ENCODE results near the gene HNRNPAB.

HNRNPAB gene

DNA sequence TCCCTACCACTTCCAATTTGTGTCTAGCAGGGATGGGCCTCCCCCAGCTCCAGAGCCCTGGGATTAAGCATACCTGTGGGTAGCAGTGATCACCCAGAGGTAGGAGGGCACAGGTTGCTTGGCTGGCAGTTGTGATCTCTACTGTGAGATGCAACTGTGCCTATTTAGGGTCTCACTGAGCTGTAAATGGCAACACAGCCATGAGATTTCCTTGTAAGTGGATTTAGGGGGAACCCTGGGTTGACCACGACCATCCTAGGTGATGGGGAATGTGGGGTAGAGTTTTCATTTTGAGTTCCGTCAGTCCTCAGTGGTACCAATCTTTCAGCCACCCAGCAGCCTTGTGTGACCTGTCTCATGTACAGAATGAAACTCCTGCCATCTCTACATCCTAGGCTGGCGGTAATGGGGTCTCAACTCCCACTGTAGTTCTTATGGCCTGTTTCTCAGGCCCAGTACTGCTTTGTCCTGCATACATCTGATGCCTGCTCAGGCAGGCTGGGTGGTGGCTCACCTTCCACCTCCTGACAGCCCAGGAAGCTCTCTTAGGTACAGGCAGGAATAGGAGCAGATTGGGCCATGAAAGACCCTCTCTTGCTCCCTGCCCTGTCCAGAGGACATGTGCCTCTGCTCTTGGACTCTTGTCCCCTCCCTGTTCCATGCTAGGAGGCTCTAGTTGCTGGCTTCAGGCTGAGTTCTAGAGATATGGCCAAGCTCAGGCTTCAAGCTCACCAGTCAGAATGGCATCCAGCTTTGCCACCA lies 8.1 kb downstream of the HNRNPAB start:
- no peaks in the 10 kb centered on the region for H3K9me3 Mint-ChIP-seq
- ATAC-seq (ENCODE audit: low read depth), result no peak
- H3K4me3 Mint-ChIP-seq, result no peak overlapping the region
- H3K27ac Mint-ChIP-seq, result no peak overlapping the region
- H3K4me1 Mint-ChIP-seq, result peaks cover 29% of the 10 kb centered on the region
- peaks cover 36% of the 10 kb centered on the region for H3K36me3 Mint-ChIP-seq
- H3K27me3 Mint-ChIP-seq, result no peaks in the 10 kb centered on the region
- DNase-seq (ENCODE audit: low spot score in 2 of 2), result no peak

DNA sequence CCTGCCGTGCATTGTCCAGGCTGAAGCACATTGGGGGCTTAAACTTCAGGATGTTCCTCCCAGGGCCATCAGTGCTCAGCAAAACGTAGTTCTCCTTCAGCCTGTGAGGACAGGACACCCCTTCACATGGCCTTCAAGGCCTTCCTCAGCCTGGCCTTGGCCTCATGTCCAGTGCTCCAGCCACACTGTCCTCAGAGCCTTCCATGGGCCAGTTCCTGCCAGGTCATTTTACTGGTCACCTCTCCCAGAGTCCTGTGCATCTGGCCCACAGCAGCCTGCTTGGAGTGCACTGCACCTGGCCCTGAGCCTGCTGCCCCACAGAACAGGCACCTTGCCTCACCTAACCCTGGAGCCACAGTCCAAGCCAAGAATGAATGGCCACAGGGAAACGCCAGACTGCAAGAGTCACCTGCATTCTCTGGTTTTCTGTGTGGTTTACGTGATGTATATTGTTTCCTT lies 8.7 kb downstream of the HNRNPAB start:
- no peak overlapping the region for H3K27ac Mint-ChIP-seq
- no peaks in the 10 kb centered on the region for H3K9me3 Mint-ChIP-seq
- no peak for ATAC-seq (ENCODE audit: low read depth)
- H3K4me1 Mint-ChIP-seq, result peaks cover 25% of the 10 kb centered on the region
- no peak for DNase-seq (ENCODE audit: low spot score in 2 of 2)
- peaks cover 34% of the 10 kb centered on the region for H3K36me3 Mint-ChIP-seq
- no peak overlapping the region for H3K4me3 Mint-ChIP-seq
- no peaks in the 10 kb centered on the region for H3K27me3 Mint-ChIP-seq

DNA sequence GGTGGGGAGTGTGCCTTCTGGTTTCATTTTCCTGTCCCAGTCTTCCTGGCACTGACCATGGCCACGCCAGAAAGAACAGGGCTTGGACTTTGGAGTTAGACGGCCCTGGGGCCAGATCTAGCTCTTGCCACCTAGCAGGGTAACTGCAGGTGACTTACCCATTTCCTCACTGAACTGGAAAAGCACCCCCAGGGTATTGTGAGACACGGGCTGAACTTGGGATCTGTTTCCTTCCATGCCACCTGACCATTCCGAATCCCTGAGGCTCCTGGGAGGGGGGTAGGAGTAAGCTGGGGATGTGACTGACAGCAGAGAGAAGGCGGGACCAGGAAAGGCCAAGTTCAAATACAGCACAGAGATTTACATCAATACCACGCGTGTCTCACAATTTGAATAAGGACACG lies 9.4 kb downstream of the HNRNPAB start:
- no peak overlapping the region for H3K27ac Mint-ChIP-seq
- H3K4me3 Mint-ChIP-seq, result no peak overlapping the region
- peaks cover 21% of the 10 kb centered on the region for H3K4me1 Mint-ChIP-seq
- H3K27me3 Mint-ChIP-seq, result no peaks in the 10 kb centered on the region
- DNase-seq (ENCODE audit: low spot score in 2 of 2) (no peak), ATAC-seq (ENCODE audit: low read depth) (no peak)
- H3K9me3 Mint-ChIP-seq, result no peaks in the 10 kb centered on the region
- peaks cover 30% of the 10 kb centered on the region for H3K36me3 Mint-ChIP-seq

DNA sequence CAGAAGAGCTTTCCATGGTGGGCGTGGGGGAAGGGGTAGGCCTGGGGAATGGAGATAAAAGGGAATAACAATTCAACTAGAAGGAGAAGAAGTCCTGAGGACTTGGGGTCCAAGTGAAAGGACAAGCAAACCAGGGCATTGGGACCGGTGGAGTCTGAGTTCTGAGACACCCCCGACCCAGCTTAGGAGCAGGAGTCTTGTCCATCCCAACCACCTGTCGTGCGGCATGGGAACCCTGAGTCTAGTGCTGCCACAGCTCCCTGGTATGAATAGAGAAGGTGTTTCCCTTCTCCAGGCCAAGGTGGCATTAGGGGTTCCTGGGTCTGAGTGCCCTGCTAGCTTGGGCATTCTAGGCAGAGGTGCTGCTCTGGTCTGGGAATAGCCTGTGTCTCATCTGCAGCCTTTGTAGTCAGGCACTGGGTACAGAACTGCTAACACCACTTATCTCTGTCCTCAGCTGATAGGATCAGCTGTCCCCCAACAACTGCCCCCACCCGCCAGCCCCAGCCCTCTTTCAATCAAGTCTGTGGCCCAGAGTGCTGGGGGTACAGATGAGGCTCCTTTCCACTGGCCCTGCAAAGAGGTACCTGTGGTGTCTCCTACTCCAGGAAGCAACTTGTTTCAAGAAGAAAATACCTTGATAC lies 9.9 kb downstream of the HNRNPAB start:
- no peak for DNase-seq (ENCODE audit: low spot score in 2 of 2)
- Mint-ChIP-seq H3K9me3 (no peaks in the 10 kb centered on the region), H3K27ac (no peak overlapping the region), H3K4me3 (no peak overlapping the region), H3K4me1 (peaks cover 19% of the 10 kb centered on the region), H3K36me3 (peaks cover 27% of the 10 kb centered on the region), H3K27me3 (no peaks in the 10 kb centered on the region)
- no peak for ATAC-seq (ENCODE audit: low read depth)

DNA sequence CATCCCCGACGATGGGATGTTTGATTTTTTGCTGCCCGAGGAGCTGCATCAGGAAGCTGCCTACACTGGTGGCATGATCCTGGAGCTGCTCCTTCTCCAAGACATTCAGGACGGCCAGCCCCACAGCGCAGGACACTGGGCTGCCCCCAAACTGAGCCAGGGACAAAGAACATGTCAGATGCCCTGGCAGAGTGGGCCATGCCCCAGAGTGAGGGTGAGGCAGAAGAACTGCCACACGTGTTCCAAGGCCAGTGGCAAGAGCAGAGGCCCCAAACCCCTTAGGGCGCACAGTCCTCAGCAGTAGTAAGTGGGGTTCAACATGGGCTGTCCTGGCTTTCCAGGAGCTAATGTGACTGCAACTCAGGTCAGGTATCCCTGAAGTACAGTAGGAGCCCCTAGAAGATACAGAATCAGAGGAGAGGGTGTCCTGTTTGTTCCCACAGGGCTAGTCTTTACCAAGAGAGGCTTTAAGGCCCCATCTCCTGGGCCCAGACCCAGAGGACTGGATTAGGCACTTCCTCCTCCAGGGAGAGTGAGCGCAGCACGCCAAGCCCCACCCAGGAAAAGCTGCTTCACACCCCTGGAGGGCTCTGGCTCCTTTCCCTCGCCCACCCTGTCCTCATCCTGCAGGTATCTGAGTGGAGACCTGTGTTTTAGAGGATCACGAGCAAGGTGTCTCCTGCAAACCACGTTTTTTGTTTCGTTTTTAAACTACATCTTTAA lies 11.1 kb downstream of the HNRNPAB start:
- peak overlapping the region; percentile 40 for H3K27ac Mint-ChIP-seq
- peaks cover 15% of the 10 kb centered on the region for H3K4me1 Mint-ChIP-seq
- H3K4me3 Mint-ChIP-seq, result no peak overlapping the region
- no peaks in the 10 kb centered on the region for H3K9me3 Mint-ChIP-seq
- ATAC-seq (ENCODE audit: low read depth) (no peak), DNase-seq (ENCODE audit: low spot score in 2 of 2) (no peak)
- H3K27me3 Mint-ChIP-seq, result no peaks in the 10 kb centered on the region
- peaks cover 18% of the 10 kb centered on the region for H3K36me3 Mint-ChIP-seq

DNA sequence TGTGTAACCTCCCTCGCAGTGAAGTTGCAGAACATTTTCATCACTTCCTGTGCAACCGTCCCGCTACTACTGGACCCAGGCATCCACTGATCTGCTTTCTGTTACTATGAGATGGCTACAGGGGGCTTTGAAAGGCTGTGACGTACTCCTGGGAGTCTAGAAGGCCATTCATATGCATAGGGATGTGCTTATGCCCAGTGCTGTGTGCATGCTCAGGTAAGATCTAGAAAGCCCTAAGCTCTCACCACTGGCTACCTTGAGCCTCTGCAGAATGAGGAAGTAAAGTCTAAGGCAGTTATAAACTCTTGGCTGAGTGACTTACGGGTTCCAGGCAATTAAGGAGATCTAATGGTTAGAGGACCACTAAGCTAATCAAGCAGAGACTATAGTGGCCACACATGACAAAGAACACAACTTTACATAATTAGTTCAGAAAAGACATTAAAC lies 11.8 kb downstream of the HNRNPAB start:
- Mint-ChIP-seq H3K4me3 (no peak overlapping the region), H3K4me1 (peaks cover 15% of the 10 kb centered on the region), H3K27ac (peak overlapping the region; percentile 40), H3K27me3 (no peaks in the 10 kb centered on the region), H3K36me3 (peaks cover 18% of the 10 kb centered on the region), H3K9me3 (no peaks in the 10 kb centered on the region)
- ATAC-seq (ENCODE audit: low read depth) (peak; percentile 73), DNase-seq (ENCODE audit: low spot score in 2 of 2) (no peak)

DNA sequence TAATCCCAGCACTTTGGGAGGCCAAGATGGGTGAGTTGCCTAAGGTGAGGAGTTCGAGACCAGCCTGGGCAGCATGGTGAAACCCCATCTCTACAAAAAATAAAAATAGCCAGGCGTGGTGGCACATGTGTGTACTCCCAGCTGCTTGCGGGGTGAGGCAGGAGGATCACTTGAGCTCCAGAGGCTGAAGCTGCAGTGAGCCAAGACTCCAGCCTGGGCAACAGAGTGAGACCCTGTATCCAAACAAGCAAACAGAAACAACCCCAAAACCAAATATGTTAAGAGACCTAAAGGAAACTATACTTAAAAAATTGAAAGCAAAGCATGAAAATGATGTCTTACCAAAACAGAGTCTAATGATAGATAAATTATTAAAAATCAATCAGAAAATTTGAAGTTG lies 12.4 kb downstream of the HNRNPAB start:
- no peak overlapping the region for H3K4me3 Mint-ChIP-seq
- H3K27ac Mint-ChIP-seq, result no peak overlapping the region
- no peaks in the 10 kb centered on the region for H3K9me3 Mint-ChIP-seq
- DNase-seq (ENCODE audit: low spot score in 2 of 2) (no peak), ATAC-seq (ENCODE audit: low read depth) (no peak)
- H3K27me3 Mint-ChIP-seq, result no peaks in the 10 kb centered on the region
- H3K36me3 Mint-ChIP-seq, result peaks cover 21% of the 10 kb centered on the region
- peaks cover 20% of the 10 kb centered on the region for H3K4me1 Mint-ChIP-seq

DNA sequence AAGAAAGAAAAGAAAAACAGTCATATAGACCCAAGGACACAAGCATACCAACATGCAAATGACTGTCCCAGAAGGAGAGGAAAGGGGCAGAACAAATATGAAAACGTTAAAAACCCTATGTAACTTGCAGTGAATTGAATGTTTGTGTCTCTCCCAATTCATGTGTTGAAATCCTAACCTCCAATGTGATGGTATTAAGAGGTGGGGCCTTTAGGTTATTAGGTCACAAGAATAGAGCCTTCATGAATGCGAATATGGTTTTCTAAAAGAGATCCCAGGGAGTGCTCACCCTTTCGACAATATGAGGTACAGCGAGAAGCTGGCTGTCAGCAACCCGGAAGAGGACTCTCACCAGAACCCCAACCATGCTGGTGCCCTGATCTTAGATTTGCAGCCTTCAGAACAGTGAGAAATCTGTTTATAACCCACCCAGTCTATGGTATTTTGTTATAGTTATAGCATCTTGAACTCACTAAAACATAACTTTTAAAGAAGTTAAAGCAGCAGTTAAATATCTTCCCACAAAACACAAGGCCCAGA lies 14.0 kb downstream of the HNRNPAB start:
- H3K4me3 Mint-ChIP-seq, result no peak overlapping the region
- no peak overlapping the region for H3K27ac Mint-ChIP-seq
- H3K4me1 Mint-ChIP-seq, result peaks cover 24% of the 10 kb centered on the region
- H3K36me3 Mint-ChIP-seq, result peaks cover 24% of the 10 kb centered on the region
- no peak for DNase-seq (ENCODE audit: low spot score in 2 of 2)
- H3K9me3 Mint-ChIP-seq, result no peaks in the 10 kb centered on the region
- no peak for ATAC-seq (ENCODE audit: low read depth)
- no peaks in the 10 kb centered on the region for H3K27me3 Mint-ChIP-seq

DNA sequence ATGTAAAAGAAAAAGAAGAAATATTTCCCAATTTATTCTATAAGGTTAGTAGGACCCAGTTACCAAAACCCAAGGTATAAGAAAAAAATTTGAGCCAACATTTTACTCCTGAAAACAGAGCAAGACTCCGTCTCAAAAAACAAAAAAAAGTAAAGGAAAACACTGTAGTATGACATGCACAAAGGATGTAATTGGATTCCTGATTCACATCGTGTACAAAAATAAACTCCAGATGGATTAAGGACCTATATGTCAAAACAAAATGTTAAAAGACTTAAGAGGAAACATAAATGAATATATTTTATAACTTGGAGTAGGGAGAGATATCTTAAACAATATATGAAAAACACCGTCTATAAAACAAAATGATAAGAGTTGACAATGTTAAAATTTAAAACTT lies 14.5 kb downstream of the HNRNPAB start:
- DNase-seq (ENCODE audit: low spot score in 2 of 2) (no peak), ATAC-seq (ENCODE audit: low read depth) (no peak)
- Mint-ChIP-seq H3K36me3 (peaks cover 24% of the 10 kb centered on the region), H3K4me3 (no peak overlapping the region), H3K27ac (no peak overlapping the region), H3K27me3 (no peaks in the 10 kb centered on the region), H3K4me1 (peaks cover 26% of the 10 kb centered on the region), H3K9me3 (no peaks in the 10 kb centered on the region)

DNA sequence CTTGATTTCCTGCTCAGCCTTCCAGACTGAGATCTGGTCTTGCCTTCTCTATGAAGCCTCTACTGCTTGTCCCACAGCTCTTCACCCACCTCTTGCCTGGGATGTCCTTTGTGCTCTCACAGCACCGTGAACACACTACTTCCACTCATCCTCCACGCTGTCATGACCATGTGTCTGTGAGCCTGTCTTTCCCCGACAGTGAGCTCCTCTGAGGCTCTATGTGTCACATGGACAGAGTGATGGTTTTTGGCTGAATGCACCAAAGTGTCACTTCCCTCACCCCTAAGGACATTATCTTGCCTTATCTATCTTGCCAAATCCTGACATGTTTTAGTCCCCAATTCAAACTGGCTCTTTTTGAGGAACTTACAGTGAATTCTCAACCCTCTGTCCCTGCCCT lies 16.9 kb downstream of the HNRNPAB start:
- peaks cover 22% of the 10 kb centered on the region for H3K4me1 Mint-ChIP-seq
- peaks cover 18% of the 10 kb centered on the region for H3K36me3 Mint-ChIP-seq
- no peaks in the 10 kb centered on the region for H3K27me3 Mint-ChIP-seq
- peak overlapping the region; percentile 73 for H3K27ac Mint-ChIP-seq
- H3K9me3 Mint-ChIP-seq, result no peaks in the 10 kb centered on the region
- no peak overlapping the region for H3K4me3 Mint-ChIP-seq
- peak; percentile 37 for ATAC-seq (ENCODE audit: low read depth)
- DNase-seq (ENCODE audit: low spot score in 2 of 2), result no peak

DNA sequence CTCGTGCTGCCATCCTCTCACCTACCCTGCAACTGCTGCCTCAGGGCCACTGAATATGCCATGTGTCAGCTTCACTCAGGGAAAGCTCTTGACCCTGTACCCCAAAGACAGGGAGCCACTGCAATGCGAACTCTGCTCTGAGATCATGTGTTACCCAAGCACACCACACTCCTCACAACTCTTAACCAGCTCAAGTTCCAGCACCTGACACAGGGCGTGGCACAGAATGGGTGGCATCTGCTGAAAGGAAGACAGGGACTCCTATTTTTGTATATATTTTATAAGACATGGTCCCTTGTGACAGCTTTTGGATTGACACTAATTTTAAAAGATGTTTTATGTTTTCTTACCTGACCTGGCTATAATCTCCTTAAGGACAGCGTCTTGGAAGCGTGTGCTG lies 17.5 kb downstream of the HNRNPAB start:
- Mint-ChIP-seq H3K27ac (peak overlapping the region; percentile 73), H3K36me3 (peaks cover 20% of the 10 kb centered on the region), H3K4me1 (peaks cover 22% of the 10 kb centered on the region), H3K9me3 (no peaks in the 10 kb centered on the region), H3K27me3 (no peaks in the 10 kb centered on the region), H3K4me3 (no peak overlapping the region)
- ATAC-seq (ENCODE audit: low read depth) (no peak), DNase-seq (ENCODE audit: low spot score in 2 of 2) (no peak)

DNA sequence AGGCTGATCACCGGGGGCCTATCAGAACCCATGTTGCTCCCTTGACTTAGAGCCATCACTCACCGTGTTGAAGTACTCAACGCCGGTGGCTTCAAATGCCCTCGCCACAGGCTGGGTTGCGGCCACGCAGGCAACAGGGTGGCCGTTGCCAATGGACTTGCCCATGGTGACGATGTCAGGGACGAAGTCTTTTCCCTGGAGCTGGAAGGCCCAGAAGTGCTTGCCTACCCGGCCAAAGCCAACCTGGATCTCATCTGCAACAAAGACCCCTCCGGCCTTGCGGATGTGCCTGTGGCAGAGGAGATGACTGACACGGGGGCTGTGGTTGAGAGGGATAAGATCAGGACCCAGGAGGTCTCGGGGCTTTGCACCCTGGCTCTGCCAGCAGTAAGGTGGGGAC lies 18.0 kb downstream of the HNRNPAB start:
- H3K36me3 Mint-ChIP-seq, result peaks cover 23% of the 10 kb centered on the region
- no peak for ATAC-seq (ENCODE audit: low read depth)
- no peak for DNase-seq (ENCODE audit: low spot score in 2 of 2)
- no peaks in the 10 kb centered on the region for H3K9me3 Mint-ChIP-seq
- H3K4me3 Mint-ChIP-seq, result no peak overlapping the region
- peaks cover 23% of the 10 kb centered on the region for H3K4me1 Mint-ChIP-seq
- no peaks in the 10 kb centered on the region for H3K27me3 Mint-ChIP-seq
- no peak overlapping the region for H3K27ac Mint-ChIP-seq

DNA sequence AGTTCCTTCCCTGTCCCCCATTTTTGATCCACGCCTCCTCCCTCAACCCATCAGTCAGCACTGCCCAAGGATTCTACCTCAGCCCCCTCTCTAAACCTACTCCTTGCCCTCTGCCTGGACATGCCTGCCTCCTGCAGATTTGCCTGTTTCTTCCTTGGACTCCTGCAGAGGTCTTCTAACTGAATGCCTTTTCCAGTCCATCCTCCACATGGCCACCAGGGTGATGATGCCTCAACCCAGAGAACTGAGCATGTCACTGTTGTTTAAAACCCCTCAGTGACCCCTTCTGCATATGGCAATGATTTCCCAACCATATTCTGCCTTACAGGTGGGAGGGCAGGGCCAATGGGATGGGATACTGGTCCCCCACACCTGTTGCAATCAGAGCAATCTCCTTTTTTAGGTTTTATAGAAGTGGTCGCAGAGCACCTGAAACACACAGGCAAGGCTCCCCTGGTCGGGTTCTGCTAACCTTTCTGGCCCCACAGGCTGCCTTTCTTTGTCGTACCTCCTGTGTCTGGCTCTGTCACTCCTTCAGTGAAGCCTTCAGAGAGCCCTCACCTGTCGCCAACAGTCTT lies 19.0 kb downstream of the HNRNPAB start:
- no peaks in the 10 kb centered on the region for H3K9me3 Mint-ChIP-seq

More for the DNA sequence above, 19.0 kb downstream of the HNRNPAB start:
- Mint-ChIP-seq H3K4me1 (peaks cover 32% of the 10 kb centered on the region), H3K36me3 (peaks cover 29% of the 10 kb centered on the region), H3K4me3 (no peak overlapping the region), H3K27ac (no peak overlapping the region), H3K27me3 (no peaks in the 10 kb centered on the region)
- DNase-seq (ENCODE audit: low spot score in 2 of 2), result no peak
- no peak for ATAC-seq (ENCODE audit: low read depth)

Data from memory B cell (primary cell).